AG04450 (cell line): ENCODE measurements around the gene RTBDN. TPM values are rescaled to one million over a fixed set of nuclear protein-coding genes. Genes with fewer than 3 reads are reported as not detected.

Experiments
- CTCF ChIA-PET: fragments of 300-600, 350-600 bp; formaldehyde crosslinking; extraction: SDS; loops from one replicate; lab custom pipeline; 2022; ENCODE audit warnings: antibody characterized with exemption, inconsistent platforms; lab: Charles Lee
- POLR2A ChIA-PET: fragments of 350-600 bp; formaldehyde crosslinking; extraction: SDS; loops from one replicate; lab custom pipeline; 2021; ENCODE audit warnings: antibody characterized with exemption, inconsistent platforms; lab: Yijun Ruan, JAX
- DNase-seq: peaks from one replicate; pipeline ENCODE4 v3.0.0-alpha.2; 2011; ENCODE audit warnings: low read depth, low spot score
- H3K27ac ChIP-seq: one replicate; pipeline ENCODE4 v1.5.1; 2012; ENCODE audit warnings: low read depth, low read length, control low read depth
- H3K27me3 ChIP-seq: one replicate; pipeline ENCODE4 v1.6.0; 2012; ENCODE audit warnings: low read length; ENCODE audit not compliant: control insufficient read depth, insufficient read depth
- H3K4me3 ChIP-seq: 2 replicates; pipeline ENCODE4 v1.5.1; 2011; ENCODE audit warnings: mild to moderate bottlenecking, low read depth, low read length, control low read depth
- H3K9me3 ChIP-seq: 2 replicates; pipeline ENCODE4 v1.5.1; 2012; ENCODE audit warnings: low read length; ENCODE audit not compliant: control insufficient read depth, insufficient read depth
- CTCF ChIP-seq: IDR thresholded peaks from 2 replicates; pipeline ENCODE4 v1.5.1; 2011; ENCODE audit warnings: low read depth, low read length, control low read depth, inconsistent platforms
- polyA plus RNA-seq: library from polyadenylated mRNA; depleted of rRNA; stranded (reverse); fragments of >200 nt; gene quantifications from 2 replicates; pipeline ENCODE4 v1.2.3, GENCODE V29; 2011

The RTBDN gene
- polyA plus RNA-seq, 1 experiment: not detected

DNA sequence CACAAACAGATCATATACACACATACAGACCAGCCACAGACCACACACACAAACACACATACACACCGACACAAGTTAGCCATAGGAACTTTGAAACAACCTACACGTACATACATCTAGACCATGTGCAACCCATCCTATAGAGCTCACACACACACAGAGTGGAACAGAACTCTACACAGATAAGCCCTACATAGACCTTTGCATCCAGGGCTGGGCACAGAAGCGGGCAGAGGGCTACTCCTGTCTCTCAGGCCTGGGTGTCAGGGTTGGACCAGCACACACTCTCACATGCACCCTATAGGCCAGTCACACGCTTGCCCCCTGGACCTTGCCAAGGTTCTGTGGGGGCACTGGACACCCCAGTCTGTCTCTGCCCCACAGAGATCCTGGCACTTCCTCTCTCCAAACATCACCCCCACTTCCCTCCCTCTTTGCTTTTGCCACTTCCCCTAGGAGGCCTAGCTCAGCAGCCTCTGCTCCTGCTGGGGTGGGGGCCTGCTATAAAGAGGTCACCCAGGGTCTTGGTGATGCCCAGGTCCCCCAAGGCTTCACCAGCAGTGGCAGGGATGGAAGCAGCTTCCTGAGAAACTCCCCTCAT is 48.8 kb downstream of the RTBDN start:
- CTCF ChIA-PET: interaction anchor here (1.4 kb wide), 1 partner anchor 11 kb away, joined by 4 read pairs; no protein-coding TSS in a partner anchor
- Histone ChIP-seq H3K9me3 (no peaks in the 10 kb centered on the region; the same call in 1 of the 2 replicates), H3K4me3 (no peak overlapping the region), H3K27ac (peak overlapping the region; percentile 31), H3K27me3 (no peaks in the 10 kb centered on the region)
- no peak for TF ChIP-seq CTCF
- DNase-seq: no peak
- POLR2A ChIA-PET: no interaction called here

GRCh38 chr19:12784871-12785430 is 49.4 kb downstream of the RTBDN start:
- CTCF ChIA-PET: interaction anchor here (1.4 kb wide), 1 partner anchor 11 kb away, joined by 4 read pairs; no protein-coding TSS in a partner anchor
- Histone ChIP-seq H3K27ac (peak overlapping the region; percentile 47), H3K4me3 (no peak overlapping the region), H3K27me3 (no peaks in the 10 kb centered on the region), H3K9me3 (no peaks in the 10 kb centered on the region; the same call in 1 of the 2 replicates)
- TF ChIP-seq CTCF: no peak
- DNase-seq: no peak
- POLR2A ChIA-PET: no interaction called here

GRCh38 chr19:12784394-12784870 is 49.9 kb downstream of the RTBDN start:
- Histone ChIP-seq H3K4me3 (no peak overlapping the region), H3K9me3 (no peaks in the 10 kb centered on the region; the same call in 1 of the 2 replicates), H3K27ac (peak overlapping the region; percentile 47), H3K27me3 (no peaks in the 10 kb centered on the region)
- DNase-seq: no peak
- ChIA-PET CTCF (no interaction called here), POLR2A (interaction anchor here (1.0 kb wide), 1 partner anchor 8 kb away, joined by 3 read pairs; no protein-coding TSS in a partner anchor)
- no peak for TF ChIP-seq CTCF

DNA sequence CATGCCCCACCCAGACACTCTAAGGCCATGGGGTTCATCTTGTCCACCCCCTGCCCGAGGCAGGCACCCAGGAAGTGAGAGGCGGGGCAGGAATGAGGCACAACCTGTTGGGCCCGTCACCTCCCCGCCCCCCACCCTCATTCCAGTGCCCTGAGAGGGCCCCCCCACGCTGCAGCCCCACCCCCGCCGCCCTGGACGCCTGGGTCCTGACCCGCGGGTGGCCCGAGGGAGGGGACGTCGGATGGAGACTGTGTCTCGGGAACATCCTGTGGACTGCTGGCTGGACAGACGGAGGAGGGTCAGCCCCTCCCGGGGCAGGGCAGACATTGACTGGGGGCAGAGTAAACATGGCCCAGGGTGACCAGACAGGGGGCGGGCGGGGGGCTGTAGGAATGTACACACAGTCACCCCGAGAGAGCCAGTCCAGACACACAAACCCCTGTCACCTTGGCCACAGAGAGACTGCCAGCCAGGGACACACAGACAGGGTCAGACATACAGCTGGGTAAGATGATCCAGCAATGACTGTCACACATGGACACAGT is 50.5 kb downstream of the RTBDN start:
- no peak for DNase-seq
- Histone ChIP-seq H3K9me3 (no peaks in the 10 kb centered on the region; the same call in 1 of the 2 replicates), H3K4me3 (no peak overlapping the region), H3K27me3 (no peaks in the 10 kb centered on the region), H3K27ac (peak overlapping the region; percentile 83)
- ChIA-PET CTCF (interaction anchor here (0.9 kb wide), 1 partner anchor 18 kb away, joined by 6 read pairs; no protein-coding TSS in a partner anchor), POLR2A (interaction anchor here (1.0 kb wide), 1 partner anchor 9 kb away, joined by 3 read pairs; no protein-coding TSS in a partner anchor)
- TF ChIP-seq CTCF: no peak
